ENCODE measurements around the gene PAEP.

GRCh38 chr9:135575995-135576631 lies 14.6 kb downstream of the PAEP start:
- TF ChIP-seq POLR2A (IDR thresholded peaks at IDR 0.05) (no peak), CTCF (IDR thresholded peaks at IDR 0.05) (no peak), EP300 (IDR thresholded peaks at IDR 0.05) (no peak)

Measured in ovary (tissue), 3 donors.